HG03095 (cell line): ENCODE results near the gene ZNF630.
A peak's percentile ranks its signal among the peaks of the same experiment; 100 is the strongest.
"Not testable (repeated sequence)": the region's sequence is repeated elsewhere in the genome, so short reads cannot be mapped to it uniquely, and the experiment has no call there.

Source experiments
- ATAC-seq: cut with Tn5 transposase; IDR thresholded peaks from one replicate; pipeline ENCODE4 v1.9.1; 2021; ENCODE audit warnings: moderate library complexity; ENCODE audit not compliant: unreplicated experiment

The ZNF630 gene

DNA sequence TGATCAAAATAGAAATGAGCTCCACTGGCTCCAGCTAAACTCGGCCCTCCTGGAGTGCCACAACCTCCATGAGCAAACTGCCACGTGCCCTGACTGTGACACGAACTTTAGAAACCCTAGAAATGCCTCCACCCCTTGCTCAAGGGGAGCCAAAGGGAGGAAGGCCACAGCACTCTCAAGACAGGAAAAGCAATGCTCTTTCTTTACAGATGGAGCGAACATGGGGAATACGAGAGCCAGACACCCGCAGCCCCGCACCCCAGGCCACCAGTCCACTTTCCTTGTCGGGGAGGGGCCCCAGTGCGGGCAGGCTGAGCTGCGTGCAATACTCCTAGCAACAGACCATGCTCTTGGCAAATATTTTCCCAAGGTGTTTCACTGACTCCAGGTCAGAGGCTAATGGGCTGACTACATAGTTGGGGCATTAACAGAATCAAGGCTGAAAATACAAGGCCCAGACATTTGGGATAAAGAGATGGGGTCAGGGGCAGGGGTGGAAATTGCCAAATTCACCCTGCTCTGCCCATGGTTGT lies 40.7 kb downstream of the ZNF630 start:
- not testable (repeated sequence) for ATAC-seq

DNA sequence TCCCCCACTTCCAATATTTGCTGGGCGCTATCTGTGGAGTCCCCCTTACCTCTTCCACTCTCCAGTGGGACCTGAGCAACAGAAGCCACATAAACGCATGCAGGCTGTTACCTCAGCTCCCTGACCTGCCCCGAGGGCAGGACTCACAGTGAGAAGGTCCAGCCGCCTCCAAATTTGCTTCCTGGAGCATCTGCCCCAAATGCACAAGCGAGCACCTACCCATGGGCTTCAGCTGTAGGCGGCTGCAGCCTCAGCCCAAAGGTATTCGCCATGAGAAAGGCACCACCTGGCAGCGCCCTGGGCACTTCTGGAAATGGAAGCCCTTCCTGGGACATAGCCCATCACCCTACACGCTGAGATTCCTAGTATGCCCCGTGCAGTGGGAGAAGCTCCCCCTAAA lies 41.2 kb downstream of the ZNF630 start:
- no peak for ATAC-seq

DNA sequence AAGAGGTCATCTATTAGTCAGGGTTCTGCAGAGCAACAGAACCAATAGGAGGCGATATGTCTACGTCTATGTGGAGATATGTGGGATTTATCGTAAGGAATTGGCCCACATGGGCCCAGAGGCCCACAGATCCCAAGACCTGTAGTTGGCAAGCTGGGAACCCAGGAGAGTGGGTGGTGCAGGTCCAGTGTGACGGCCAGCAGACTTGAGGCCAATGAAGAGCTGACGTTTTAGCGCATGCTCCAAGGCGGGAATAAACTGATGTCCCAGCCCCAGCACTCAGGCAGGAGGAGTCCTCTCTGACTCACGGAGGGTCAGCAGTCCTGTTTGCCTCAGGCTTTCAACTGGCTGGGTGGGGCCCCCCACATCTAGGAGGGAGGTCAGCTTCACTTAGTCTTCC lies 43.3 kb downstream of the ZNF630 start:
- no peak for ATAC-seq

DNA sequence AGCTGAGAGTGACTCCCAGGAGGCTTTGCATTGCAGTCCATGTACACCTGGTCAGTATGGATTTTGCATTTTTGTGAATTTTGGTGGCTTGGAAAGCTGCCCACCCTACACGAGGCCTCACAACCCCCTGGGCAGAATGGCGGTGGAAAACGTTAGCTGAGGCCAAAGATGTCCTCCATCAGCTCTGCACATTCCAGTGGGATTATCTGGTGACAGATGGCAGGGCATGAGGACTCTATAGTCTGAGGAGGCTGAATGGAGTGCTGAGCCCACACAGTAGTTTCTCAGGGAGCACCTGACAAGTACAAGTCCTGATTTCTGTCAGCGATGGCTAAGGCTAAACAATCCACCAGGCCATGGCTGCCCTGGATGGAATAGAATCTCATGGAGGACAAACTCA lies 43.9 kb downstream of the ZNF630 start:
- not testable (repeated sequence) for ATAC-seq

DNA sequence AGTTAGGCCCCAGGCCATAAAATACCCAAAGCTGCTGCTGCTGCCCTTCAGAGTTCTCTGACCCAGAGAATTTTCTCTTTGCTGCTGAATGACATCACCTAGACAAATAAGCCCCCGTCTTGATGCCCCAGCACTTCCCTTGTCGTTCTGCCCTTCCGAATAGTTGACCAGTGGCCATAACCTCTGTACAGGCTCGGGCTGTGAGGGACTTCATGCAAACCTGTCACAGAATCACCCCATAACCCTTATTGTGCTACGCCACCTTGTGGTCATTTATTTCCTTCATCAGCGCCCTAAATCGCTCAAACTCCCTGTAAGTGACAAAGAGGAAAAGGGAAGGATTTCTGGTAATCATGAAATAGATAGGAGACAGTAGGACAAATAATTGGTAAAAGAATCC lies 45.9 kb downstream of the ZNF630 start:
- peak; percentile 56 for ATAC-seq

DNA sequence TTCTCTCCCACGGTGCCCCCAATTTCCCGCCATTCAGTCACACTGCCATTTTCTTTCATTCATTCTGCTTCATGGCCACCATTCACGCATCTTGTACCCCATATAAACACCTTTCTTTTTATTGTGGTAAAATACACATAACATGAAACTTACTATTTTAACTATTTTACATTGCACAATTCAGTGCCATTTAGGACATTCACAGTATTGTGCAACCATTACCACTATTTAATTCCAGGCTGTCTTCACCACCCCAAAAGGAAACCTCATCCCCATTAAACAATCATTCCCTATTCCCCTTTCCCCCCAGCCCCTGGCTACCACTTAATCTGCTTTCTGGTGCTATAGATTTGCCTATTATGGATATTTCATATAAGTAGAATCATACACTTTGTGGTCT lies 48.7 kb downstream of the ZNF630 start:
- ATAC-seq = no peak

DNA sequence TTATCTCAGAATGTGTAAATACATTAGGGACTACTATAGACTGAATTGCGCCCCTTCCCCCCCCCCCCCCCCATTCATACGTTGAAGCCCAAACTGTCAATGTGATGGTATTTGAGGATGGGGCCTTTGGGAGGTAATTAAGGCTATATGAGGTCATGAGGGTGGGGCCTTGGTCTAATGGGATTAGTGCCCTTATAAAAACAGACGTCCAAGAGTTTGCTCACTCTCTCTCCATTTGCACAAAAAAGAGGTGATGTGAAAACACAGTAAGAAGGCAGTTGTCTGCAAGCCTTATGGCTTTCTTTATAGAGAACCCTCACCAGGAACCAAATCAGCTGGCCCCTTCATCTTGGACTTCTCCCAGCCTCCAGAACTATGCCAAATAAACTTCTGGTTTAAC lies 49.3 kb downstream of the ZNF630 start:
- ATAC-seq = no peak

DNA sequence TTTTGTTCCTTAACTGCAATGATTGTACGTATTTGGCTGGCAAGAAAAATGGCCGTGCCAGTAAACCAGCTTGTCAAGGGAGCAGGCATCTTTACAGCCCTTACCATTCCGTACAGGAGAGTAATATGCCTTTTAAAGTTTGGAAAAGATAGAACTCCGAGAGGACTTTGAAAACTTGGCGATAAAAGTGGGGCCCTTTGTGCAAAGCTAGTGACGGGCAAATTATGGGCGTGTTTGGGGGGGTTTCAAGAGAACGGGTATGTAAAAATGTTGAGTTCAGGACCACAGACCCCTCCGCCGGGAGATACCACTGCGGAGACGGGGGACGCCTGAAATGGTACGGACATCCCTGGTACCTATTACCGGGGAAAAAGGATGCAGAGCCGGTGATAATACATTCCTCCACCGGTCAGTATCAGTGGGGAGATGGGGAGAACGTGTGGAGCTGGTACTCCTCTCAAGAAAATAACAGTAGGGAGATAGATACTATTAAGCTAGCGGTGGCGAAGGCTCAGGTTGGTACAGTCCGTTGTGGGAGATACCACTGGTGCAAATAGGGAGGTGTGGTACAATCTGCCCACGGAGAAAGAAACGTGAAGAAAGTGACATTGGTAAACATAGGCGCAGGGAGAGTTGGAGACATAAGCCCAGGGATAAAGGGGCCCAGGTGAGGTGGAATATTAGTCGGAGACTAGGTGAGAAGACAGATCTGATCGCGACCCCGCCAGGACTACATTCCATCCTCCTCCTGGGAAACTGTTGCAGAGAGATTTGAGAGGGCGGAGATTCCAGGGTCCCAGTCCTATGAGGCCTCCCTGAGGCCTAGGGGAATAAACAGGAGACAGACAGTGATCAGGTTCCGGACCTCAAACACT lies 50.2 kb downstream of the ZNF630 start:
- ATAC-seq = no peak

DNA sequence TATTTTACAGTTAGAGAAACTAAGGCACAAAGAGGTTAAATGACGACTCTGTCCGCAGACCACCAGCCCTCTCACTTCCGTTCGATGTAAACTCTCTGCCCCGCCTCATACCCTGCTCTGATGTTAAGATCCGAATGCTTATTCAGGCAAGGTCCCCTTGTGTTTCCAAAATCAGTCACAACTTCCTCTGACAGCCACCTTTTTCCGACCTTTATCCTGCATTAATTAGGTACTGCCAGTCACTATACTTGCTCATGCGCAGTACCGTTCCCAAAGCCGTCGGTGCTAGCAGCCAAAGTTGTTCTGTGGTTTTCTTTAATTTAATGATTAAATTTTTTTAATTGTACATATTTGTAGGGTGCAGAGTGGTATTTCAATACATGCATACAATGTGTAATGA lies 51.0 kb downstream of the ZNF630 start:
- ATAC-seq = not testable (repeated sequence)

DNA sequence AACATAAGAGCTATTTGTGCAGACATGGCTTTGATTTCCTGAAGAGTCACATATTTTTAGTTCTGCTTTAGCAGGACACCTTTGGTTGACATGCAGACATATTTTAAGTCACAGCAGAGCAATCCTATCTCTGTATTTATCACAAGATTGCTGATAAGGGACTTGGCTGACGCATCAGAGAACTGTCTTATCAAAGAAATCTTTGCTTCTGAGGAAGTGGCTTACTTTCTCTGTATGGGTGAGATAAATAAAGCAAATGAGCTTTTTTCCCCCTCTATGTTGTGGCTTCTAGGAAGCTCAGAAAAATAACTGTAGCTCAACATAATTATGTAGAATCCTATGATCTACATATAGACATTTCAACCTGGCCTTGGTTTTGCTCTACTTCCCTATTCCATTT lies 51.5 kb downstream of the ZNF630 start:
- ATAC-seq = not testable (repeated sequence)

DNA sequence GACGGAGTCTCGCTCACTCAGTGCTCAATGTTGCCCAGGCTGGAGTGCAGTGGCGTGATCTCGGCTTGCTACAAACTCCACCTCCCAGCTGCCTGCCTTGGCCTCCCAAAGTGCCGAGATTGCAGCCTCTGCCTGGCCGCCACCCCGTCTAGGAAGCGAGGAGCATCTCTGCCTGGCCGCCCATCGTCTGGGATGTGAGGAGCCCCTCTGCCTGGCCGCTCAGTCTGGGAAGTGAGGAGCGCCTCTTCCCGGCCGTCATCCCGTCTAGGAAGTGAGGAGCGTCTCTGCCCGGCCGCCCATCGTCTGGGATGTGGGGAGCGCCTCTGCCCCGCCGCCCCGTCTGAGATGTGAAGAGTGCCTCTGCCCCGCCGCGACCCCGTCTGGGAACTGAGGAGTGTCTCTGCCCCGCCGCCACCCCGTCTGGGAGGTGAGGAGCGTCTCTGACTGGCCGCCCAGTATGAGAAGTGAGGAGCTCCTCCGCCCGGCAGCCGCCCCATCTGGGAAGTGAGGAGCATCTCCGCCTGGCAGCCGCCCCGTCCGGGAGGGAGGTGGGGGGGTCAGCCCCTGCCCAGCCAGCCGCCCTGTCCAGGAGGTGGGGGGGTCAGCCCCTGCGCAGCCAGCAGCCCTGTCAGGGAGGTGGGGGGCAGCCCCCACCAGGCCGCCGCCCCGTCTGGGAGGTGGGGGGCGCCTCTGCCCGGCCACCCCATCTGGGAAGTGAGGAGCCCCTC lies 54.7 kb downstream of the ZNF630 start:
- ATAC-seq = not testable (repeated sequence)

DNA sequence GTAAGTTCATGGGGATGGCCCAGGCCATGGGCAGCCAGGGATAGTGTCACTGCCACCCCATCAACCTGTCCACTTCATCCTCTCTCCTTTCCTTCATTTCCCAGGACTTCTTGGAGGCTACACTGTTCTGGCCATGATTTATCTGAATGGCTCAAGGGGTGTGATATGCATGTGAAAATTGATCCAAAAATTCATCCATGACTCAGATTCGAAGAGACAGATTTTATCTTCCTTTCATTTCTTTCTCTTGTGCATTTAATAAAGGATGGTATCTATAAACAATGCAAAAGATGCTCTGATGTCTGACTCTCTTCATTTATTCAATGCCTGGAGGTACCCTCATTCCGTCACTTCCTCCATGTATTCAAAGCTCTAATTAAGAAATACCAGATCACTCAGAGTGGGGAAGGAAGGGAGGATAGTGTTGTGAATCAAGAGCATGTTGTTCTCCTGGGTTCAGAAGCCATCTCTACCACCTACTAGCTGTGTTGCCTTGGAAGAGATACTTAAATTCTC lies 61.9 kb downstream of the ZNF630 start:
- ATAC-seq = not testable (repeated sequence)
